Measurements from ENCODE around the gene APOE. TPM values are rescaled to one million over a fixed set of nuclear protein-coding genes. Genes with fewer than 3 reads are reported as not detected.
A peak's percentile ranks its signal among the peaks of the same experiment; 100 is the strongest.

The APOE gene
- total RNA-seq, 1 experiment from 2014 or later = 530 TPM

DNA sequence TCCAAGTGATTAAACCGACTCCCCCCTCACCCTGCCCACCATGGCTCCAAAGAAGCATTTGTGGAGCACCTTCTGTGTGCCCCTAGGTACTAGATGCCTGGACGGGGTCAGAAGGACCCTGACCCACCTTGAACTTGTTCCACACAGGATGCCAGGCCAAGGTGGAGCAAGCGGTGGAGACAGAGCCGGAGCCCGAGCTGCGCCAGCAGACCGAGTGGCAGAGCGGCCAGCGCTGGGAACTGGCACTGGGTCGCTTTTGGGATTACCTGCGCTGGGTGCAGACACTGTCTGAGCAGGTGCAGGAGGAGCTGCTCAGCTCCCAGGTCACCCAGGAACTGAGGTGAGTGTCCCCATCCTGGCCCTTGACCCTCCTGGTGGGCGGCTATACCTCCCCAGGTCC lies 2.0 kb downstream of the APOE start:
- Histone ChIP-seq H3K18ac (ENCODE audit: insufficient read length, low read depth, low read length) (no peak overlapping the region), H4K8ac (replicated peaks; ENCODE audit: insufficient read length, low read depth, low read length) (no peak overlapping the region), H3K27ac (ENCODE audit: insufficient read length, low read depth, low read length) (no peak overlapping the region), H2BK5ac (ENCODE audit: insufficient read length, low read length) (no peak overlapping the region), H2BK15ac (ENCODE audit: low read depth, low read length) (no peak overlapping the region), H3K4me2 (ENCODE audit: insufficient read depth, insufficient read length, low read length) (no peak overlapping the region), H3K79me2 (ENCODE audit: insufficient read depth, low read length) (no peaks in the 10 kb centered on the region; the same call in 1 of the 2 replicates), H3K56ac (ENCODE audit: insufficient read length, low read depth, low read length) (no peak overlapping the region), H3K9me3 (ENCODE audit: control insufficient read depth, low read depth, low read length) (no peaks in the 10 kb centered on the region), H3K4me1 (ENCODE audit: insufficient read depth, low read length) (no peaks in the 10 kb centered on the region), H4K91ac (ENCODE audit: insufficient read length, low read depth, low read length) (no peak overlapping the region), H3K79me1 (ENCODE audit: insufficient read depth, low read depth, low read length, poor library complexity, severe bottlenecking) (no peaks in the 10 kb centered on the region), H3K4ac (ENCODE audit: low read depth, low read length) (no peak overlapping the region), H4K20me1 (ENCODE audit: control insufficient read depth, insufficient read depth, insufficient read length) (no peaks in the 10 kb centered on the region), H2AFZ (ENCODE audit: low read length) (no peak overlapping the region), H3K23ac (ENCODE audit: insufficient read length, low read depth, low read length) (no peak overlapping the region), H3T11ph (ENCODE audit: low read length) (no peak overlapping the region), H4K5ac (ENCODE audit: insufficient read length, low read depth, low read length) (no peak overlapping the region), H2AK5ac (ENCODE audit: insufficient read length, low read length) (no peak overlapping the region), H3K9ac (ENCODE audit: extremely low read depth, insufficient read length, low read length) (no peak overlapping the region), H3K23me2 (ENCODE audit: insufficient read length, low read depth, low read length, poor library complexity, severe bottlenecking) (no peaks in the 10 kb centered on the region), H2BK120ac (ENCODE audit: low read depth, low read length, poor library complexity, severe bottlenecking) (no peak overlapping the region), H3K27me3 (ENCODE audit: insufficient read depth, low read length) (no peaks in the 10 kb centered on the region), H2BK20ac (ENCODE audit: low read depth, low read length, poor library complexity, severe bottlenecking) (no peak overlapping the region), H3K14ac (ENCODE audit: insufficient read depth, low read length) (no peak overlapping the region), H2BK12ac (ENCODE audit: insufficient read length, low read depth, low read length) (no peak overlapping the region)
- Mint-ChIP-seq H3K4me1 (peaks cover 22 to 45% of the 10 kb centered on the region in 2 experiments), H3K36me3 (ENCODE audit: insufficient read depth in 1 of 3, low read depth in 3 of 3) (peaks cover 11 to 40% (median 32%) of the 10 kb centered on the region in 3 experiments; a peak in 6 of 7 replicates), H3K27ac (no peak overlapping the region), H3K9me3 (no peaks in the 10 kb centered on the region), H3K4me3 (peak overlapping the region in 1 of 2 experiments; percentile 40; a peak in 1 of 5 replicates), H3K27me3 (ENCODE audit: low read depth) (no peaks in the 10 kb centered on the region)
- TF ChIP-seq CTCF (conservative IDR thresholded peaks at IDR 0.05) = no peak
- no peak for DNase-seq
- WGBS (ENCODE audit: extremely low coverage, insufficient read length, low lambda C conversion rate) = no CpG with 5 or more reads among the region's 12 CpGs
